Stomach (tissue), 9 donors: Measurements from ENCODE around the gene KMT2E. TPM values are rescaled to one million over a fixed set of nuclear protein-coding genes. Genes with fewer than 3 reads are reported as not detected.

Experiments used
- DNase-seq, 2 donors: peaks; one replicate each; pipeline versions ENCODE4 v3.0.0 to v3.0.0-alpha.2; 2013 to 2019
- H3K27ac ChIP-seq, 5 donors: fragments of 200-600 bp in 4 of 5; sonication (generic) in 4 of 5; one replicate each; pipeline ENCODE4 v1.5.1; 2013 to 2019; ENCODE audit warnings: mild to moderate bottlenecking in 1 of 5, moderate library complexity in 1 of 5
- H3K27me3 ChIP-seq, 3 donors: fragments of 200-600 bp; sonication (generic); one replicate each; pipeline ENCODE4 v1.5.1; 2017 to 2019; ENCODE audit warnings: mixed run types in 1 of 3
- H3K36me3 ChIP-seq, 4 donors: fragments of 200-600 bp; sonication (generic); 1 replicate in 3 of 4; 2 replicates in 1 of 4; pipeline ENCODE4 v1.5.1; 2016 to 2019
- H3K4me1 ChIP-seq, 4 donors: fragments of 200-600 bp; sonication (generic); one replicate each; pipeline ENCODE4 v1.5.1; 2016 to 2019
- H3K4me3 ChIP-seq, 4 donors: fragments of 200-600 bp; sonication (generic) in 3 of 4; one replicate each; pipeline ENCODE4 v1.5.1; 2016 to 2019; ENCODE audit warnings: mild to moderate bottlenecking in 1 of 4
- H3K9me3 ChIP-seq, 4 donors: fragments of 200-600 bp; sonication (generic); one replicate each; pipeline ENCODE4 v1.5.1; 2016 to 2019
- CTCF ChIP-seq, 7 experiments: fragments of 450-650 bp in 4 of 7; fragments of 200-600 bp in 3 of 7; sonication (generic) in 3 of 7; IDR thresholded peaks; one replicate each; pipeline ENCODE4 v1.5.1; 2016 to 2019; ENCODE audit warnings: antibody characterized with exemption in 7 of 7, control low read depth in 2 of 7, mild to moderate bottlenecking in 1 of 7
- EP300 ChIP-seq: sonication (generic); formaldehyde crosslinking; IDR thresholded peaks from one replicate; pipeline ENCODE4 v1.6.1; 2017; ENCODE audit warnings: antibody characterized with exemption
- POLR2A ChIP-seq, 4 donors: fragments of 450-650 bp; IDR thresholded peaks; one replicate each; pipeline ENCODE4 v1.6.1; 2016; ENCODE audit warnings: antibody characterized with exemption in 4 of 4, control low read depth in 2 of 4, mild to moderate bottlenecking in 1 of 4, moderate library complexity in 1 of 4
- POLR2AphosphoS5 ChIP-seq, 3 donors: sonication (generic); formaldehyde crosslinking; IDR thresholded peaks; one replicate each; pipeline ENCODE4 v1.6.1; 2016; ENCODE audit warnings: antibody characterized with exemption in 3 of 3
- WGBS, 5 donors: extraction: QIAGEN DNeasy Blood & Tissue Kit in 3 of 5; methylation state at CpG; one replicate each; pipeline versions ENCODE4 v1.1.5 to v1.1.7; 2013 to 2018; 5-methylcytosine and 5-hydroxymethylcytosine counted together
- intact Hi-C: fragments of 100-400 bp; cut with DNase I; formaldehyde crosslinking; loops from one replicate; pipeline ENCODE4 v1.15.1; 2023; ENCODE audit warnings: low total_unique reads
- polyA plus RNA-seq, 3 donors: library from polyadenylated mRNA; stranded (reverse); fragments of 200-250 nt; gene quantifications; one replicate each; pipeline ENCODE4 v1.2.3, GENCODE V29; 2013
- total RNA-seq, 5 donors: library from RNA; depleted of rRNA; stranded (reverse); fragments of >200 nt; gene quantifications; one replicate each; pipeline versions ENCODE4 v1.1.0 to v1.2.3, GENCODE V29; 2014 to 2016
- donor health status: healthy with polysubstance abuse.
- donor health status: Bipolar disorder and iron deficiency.
- donor health status: healthy.

KMT2E gene
- total and polyA plus RNA-seq, 8 donors: 9.4 to 330 (median 67.7) TPM

GRCh38 chr7:104976966-104977636 lies 36.9 kb upstream of the KMT2E start:
- peaks cover 48 to 91% (median 77%) of the 10 kb centered on the region in 4 donors for H3K4me1 ChIP-seq
- no peaks in the 10 kb centered on the region for H3K9me3 ChIP-seq
- H3K36me3 ChIP-seq: no peaks in the 10 kb centered on the region
- intact Hi-C loops: loop anchor here (10.0 kb wide), 1 partner anchor 52 kb away; no protein-coding TSS in a partner anchor
- WGBS, 5 donors: 17 to 50% (median 30%) methylated on average over 3 of the region's 3 CpGs
- no peaks in the 10 kb centered on the region for H3K27me3 ChIP-seq
- DNase-seq: no peak
- TF ChIP-seq EP300 (no peak), POLR2A (IDR thresholded peaks at IDR 0.05) (no peak), POLR2AphosphoS5 (IDR thresholded peaks at IDR 0.05) (no peak), CTCF (IDR thresholded peaks at IDR 0.05) (no peak)
- H3K27ac ChIP-seq: peak overlapping the region; percentile 71 to 99 (median 80)
- no peak overlapping the region for H3K4me3 ChIP-seq

GRCh38 chr7:104978460-104978859 lies 35.5 kb upstream of the KMT2E start:
- TF ChIP-seq CTCF (IDR thresholded peaks at IDR 0.05): no peak
- TF ChIP-seq POLR2A (IDR thresholded peaks at IDR 0.05): no peak
- TF ChIP-seq POLR2AphosphoS5 (IDR thresholded peaks at IDR 0.05): peak in 2 of 3 donors; percentile 3 to 26
- no peak for TF ChIP-seq EP300
- Histone ChIP-seq H3K27ac (peak overlapping the region in 4 of 5 donors; percentile 74 to 99 (median 88)), H3K4me1 (peaks cover 57 to 92% (median 79%) of the 10 kb centered on the region in 4 donors), H3K4me3 (no peak overlapping the region), H3K9me3 (no peaks in the 10 kb centered on the region), H3K27me3 (no peaks in the 10 kb centered on the region), H3K36me3 (no peaks in the 10 kb centered on the region)
- DNase-seq: peak in 1 of 2 donors; percentile 77
- intact Hi-C loops: loop anchor here (10.0 kb wide), 1 partner anchor 54 kb away; no protein-coding TSS in a partner anchor
- WGBS, 5 donors: 6 to 20% (median 15%) methylated on average over 1 of the region's 1 CpG

GRCh38 chr7:104979167-104979841 lies 34.7 kb upstream of the KMT2E start:
- no peak for DNase-seq
- Histone ChIP-seq H3K4me1 (peaks cover 57 to 84% (median 73%) of the 10 kb centered on the region in 4 donors), H3K9me3 (no peaks in the 10 kb centered on the region), H3K27me3 (no peaks in the 10 kb centered on the region), H3K27ac (peak overlapping the region; percentile 48 to 99 (median 80)), H3K36me3 (no peaks in the 10 kb centered on the region), H3K4me3 (no peak overlapping the region)
- TF ChIP-seq POLR2A (IDR thresholded peaks at IDR 0.05): no peak
- TF ChIP-seq CTCF (IDR thresholded peaks at IDR 0.05): no peak
- peak in 2 of 3 donors; percentile 15 to 39 for TF ChIP-seq POLR2AphosphoS5 (IDR thresholded peaks at IDR 0.05)
- WGBS, 5 donors: 37 to 53% (median 39%) methylated on average over 4 of the region's 4 CpGs
- intact Hi-C loops: loop anchor here (10.0 kb wide), 1 partner anchor 55 kb away; no protein-coding TSS in a partner anchor

- Histone ChIP-seq H3K4me1 (peaks cover 68 to 80% (median 76%) of the 10 kb centered on the region in 4 donors), H3K4me3 (no peak overlapping the region), H3K27ac (peak overlapping the region in 4 of 5 donors; percentile 74 to 99 (median 88)), H3K27me3 (no peaks in the 10 kb centered on the region), H3K36me3 (no peaks in the 10 kb centered on the region), H3K9me3 (no peaks in the 10 kb centered on the region)
- TF ChIP-seq CTCF (IDR thresholded peaks at IDR 0.05): no peak
- TF ChIP-seq EP300: no peak
- TF ChIP-seq POLR2AphosphoS5 (IDR thresholded peaks at IDR 0.05): no peak
- DNase-seq: no peak
- WGBS, 5 donors: 72 to 81% (median 79%) methylated on average over 5 of the region's 5 CpGs
- intact Hi-C loops: no loop called here
Observed at GRCh38 chr7:104980440-104980839, 33.6 kb upstream of the KMT2E start.
